SK-N-SH (cell line): Measurements from ENCODE around the gene SCYL1. TPM values are rescaled to one million over a fixed set of nuclear protein-coding genes. Genes with fewer than 3 reads are reported as not detected.
A peak's percentile ranks its signal among the peaks of the same experiment; 100 is the strongest.

ENCODE experiments used
- CTCF ChIA-PET: fragments of 300-600, 350-600 bp; formaldehyde crosslinking; extraction: SDS; loops from one replicate; lab custom pipeline; 2021; lab: Yijun Ruan, JAX
- POLR2A ChIA-PET: fragments of 350-600 bp; sonication (Branson Sonifier 250); formaldehyde crosslinking; extraction: SDS; loops from one replicate; lab custom pipeline; 2020; ENCODE audit warnings: antibody characterized with exemption, inconsistent platforms; lab: Yijun Ruan, JAX
- DNase-seq: peaks from one replicate; pipeline ENCODE4 v3.0.0; 2012
- H2AFZ ChIP-seq: fragments of 200-600 bp; sonication (generic); 2 replicates; pipeline ENCODE4 v1.8.1; 2016; ENCODE audit warnings: antibody characterized with exemption, mild to moderate bottlenecking, low read depth
- H3F3A ChIP-seq: fragments of 200-600 bp; sonication (generic); replicated peaks from 2 replicates; pipeline ENCODE3; 2016; ENCODE audit warnings: antibody characterized with exemption, mild to moderate bottlenecking; ENCODE audit not compliant: insufficient read depth
- H3K27ac ChIP-seq, 2 experiments: fragments of 200-500 bp in 1 of 2; fragments of 200-600 bp in 1 of 2; sonication (Bioruptor generic) in 1 of 2; sonication (generic), shearing (Covaris generic) in 1 of 2; 2 replicates each; pipeline versions ENCODE4 v1.5.1 to v1.6.1; 2014 to 2016; ENCODE audit warnings: low read depth in 2 of 2, inconsistent platforms in 1 of 2, low read length in 1 of 2, mild to moderate bottlenecking in 1 of 2, mixed read lengths in 1 of 2
- H3K27me3 ChIP-seq: fragments of 200-600 bp; sonication (generic), shearing (Covaris generic); 2 replicates; pipeline ENCODE4 v1.6.1; 2016; ENCODE audit warnings: mixed run types; ENCODE audit not compliant: insufficient read depth
- H3K36me3 ChIP-seq, 2 experiments: fragments of 200-500 bp in 1 of 2; fragments of 200-600 bp in 1 of 2; sonication (Bioruptor generic) in 1 of 2; sonication (generic) in 1 of 2; replicated peaks in 1 of 2; 2 replicates each; pipeline versions ENCODE3 to v1.5.1; 2014 to 2016; ENCODE audit warnings: low read length in 1 of 2, mild to moderate bottlenecking in 1 of 2; ENCODE audit not compliant: insufficient read depth in 2 of 2, control insufficient read depth in 1 of 2
- H3K4me1 ChIP-seq, 2 experiments: fragments of 200-500 bp in 1 of 2; fragments of 200-600 bp in 1 of 2; sonication (Bioruptor generic) in 1 of 2; sonication (generic), shearing (Covaris generic) in 1 of 2; 2 replicates each; pipeline versions ENCODE4 v1.5.1 to v1.6.1; 2014 to 2016; ENCODE audit warnings: low read depth in 1 of 2, low read length in 1 of 2, mixed run types in 1 of 2; ENCODE audit not compliant: insufficient read depth in 2 of 2, control insufficient read depth in 1 of 2
- H3K4me2 ChIP-seq: fragments of 200-600 bp; sonication (generic), shearing (Covaris generic); 2 replicates; pipeline ENCODE4 v1.6.1; 2017; ENCODE audit warnings: mixed run types
- H3K4me3 ChIP-seq, 2 experiments: fragments of 200-500 bp in 1 of 2; fragments of 200-600 bp in 1 of 2; sonication (Bioruptor generic) in 1 of 2; sonication (generic), shearing (Covaris generic) in 1 of 2; 2 replicates each; pipeline versions ENCODE4 v1.5.1 to v1.8.1; 2014 to 2016; ENCODE audit warnings: low read depth in 2 of 2, inconsistent platforms in 1 of 2, low read length in 1 of 2, mild to moderate bottlenecking in 1 of 2, mixed read lengths in 1 of 2, moderate library complexity in 1 of 2
- H3K79me2 ChIP-seq: fragments of 200-600 bp; sonication (generic); 2 replicates; pipeline ENCODE4 v1.8.1; 2017; ENCODE audit warnings: mild to moderate bottlenecking; ENCODE audit not compliant: insufficient read depth
- H3K9ac ChIP-seq: fragments of 200-600 bp; sonication (generic); 2 replicates; pipeline ENCODE4 v1.6.1; 2017; ENCODE audit warnings: mixed run types
- H3K9me2 ChIP-seq: fragments of 200-600 bp; sonication (generic); 2 replicates; pipeline ENCODE4 v1.6.1; 2017; ENCODE audit warnings: mixed run types
- H3K9me3 ChIP-seq: fragments of 200-600 bp; sonication (generic); 2 replicates; pipeline ENCODE4 v1.6.1; 2017; ENCODE audit warnings: mixed run types, mild to moderate bottlenecking, moderate library complexity
- H4K20me1 ChIP-seq: fragments of 200-600 bp; sonication (generic); 2 replicates; pipeline ENCODE4 v1.6.1; 2017; ENCODE audit warnings: mild to moderate bottlenecking, mixed run types; ENCODE audit not compliant: insufficient read depth
- CTCF ChIP-seq: fragments of 200-600 bp; sonication (generic); IDR thresholded peaks from 2 replicates; pipeline ENCODE4 v1.6.1; 2017; ENCODE audit warnings: antibody characterized with exemption, mild to moderate bottlenecking, moderate library complexity
- ELF1 ChIP-seq: IDR thresholded peaks from 2 replicates; pipeline ENCODE4 v1.4.0; 2012
- IRF3 ChIP-seq: fragments of 150-350 bp; IDR thresholded peaks from 2 replicates; pipeline ENCODE4 v1.6.1; 2016; ENCODE audit warnings: mild to moderate bottlenecking, low read depth, low read length
- PBX3 ChIP-seq: IDR thresholded peaks from 2 replicates; pipeline ENCODE4; 2012
- SIN3A ChIP-seq: IDR thresholded peaks from 2 replicates; pipeline ENCODE4 v1.6.1; 2012; ENCODE audit warnings: low read depth, mild to moderate bottlenecking, low read length, moderate library complexity, borderline replicate concordance
- TCF12 ChIP-seq: IDR thresholded peaks from 2 replicates; pipeline ENCODE4 v1.4.0; 2012
- USF1 ChIP-seq: IDR thresholded peaks from 2 replicates; pipeline ENCODE4 v1.4.0; 2012; ENCODE audit warnings: low read depth, borderline replicate concordance
- WGBS: methylation state at CpG from one replicate; pipeline ENCODE4 v1.1.6; 2017; ENCODE audit warnings: low lambda C conversion rate; 5-methylcytosine and 5-hydroxymethylcytosine counted together
- polyA plus RNA-seq, 3 experiments: library from polyadenylated mRNA; depleted of rRNA; stranded (reverse); fragments of >200 nt; gene quantifications; 2 replicates each; pipeline ENCODE4 v1.2.3, GENCODE V29; 2012

The SCYL1 gene
- polyA plus RNA-seq, 1 of the 3 experiments (the other 2 are of a cell fraction) = 79.9 TPM

GRCh38 chr11:65487467-65488272, 37.2 kb upstream of the SCYL1 start (continued):
- TF ChIP-seq IRF3 (0 out of 2 replicates have a peak, but pooled peaks have one; percentile 49), USF1 (peak; percentile 98), PBX3 (peak; percentile 10; the same call in 1 of the 2 replicates), SIN3A (peak; percentile 30; the same call in 1 of the 2 replicates), CTCF (no peak), ELF1 (no peak)

- Histone ChIP-seq H3K27me3 (no peaks in the 10 kb centered on the region), H3K4me1 (peaks cover 77 to 80% of the 10 kb centered on the region in 2 experiments), H3K9me2 (no peaks in the 10 kb centered on the region), H2AFZ (no peak overlapping the region), H3K9ac (peak overlapping the region; percentile 95), H3K36me3 (no peaks in the 10 kb centered on the region), H3K4me2 (peak overlapping the region; percentile 83), H3K4me3 (peak overlapping the region; percentile 25 to 50), H4K20me1 (no peaks in the 10 kb centered on the region), H3K79me2 (peaks cover 77% of the 10 kb centered on the region), H3F3A (peaks cover 74% of the 10 kb centered on the region), H3K27ac (peak overlapping the region; percentile 100), H3K9me3 (no peaks in the 10 kb centered on the region)
- WGBS = 30% methylated on average over 10 of the region's 10 CpGs
- TF ChIP-seq TCF12 (peak; percentile 14; the same call in 1 of the 2 replicates), PBX3 (no peak)
- no peak for DNase-seq
- ChIA-PET CTCF (interaction anchor here (0.9 to 8.3 kb wide), 8 partner anchors 10 to 106 kb away, joined by 3 to 58 read pairs (median 4); partner anchors contain the start of genes MALAT1 and NEAT1), POLR2A (interaction anchor here (1.4 to 26.8 kb wide), 5 partner anchors 13 to 66 kb away, joined by 5 to 1027 read pairs (median 283); partner anchors contain the start of genes MALAT1 and NEAT1)
Observed at GRCh38 chr11:65488273-65489034, 36.4 kb upstream of the SCYL1 start.
